HEK293T (cell line): ENCODE results near the gene ATXN7L2.

ENCODE experiments used
- ARNT ChIP-seq: fragments of 450-650 bp; IDR thresholded peaks from 2 replicates; pipeline ENCODE4 v1.6.1; 2017; ENCODE audit warnings: mild to moderate bottlenecking
- BHLHE40 ChIP-seq: fragments of 450-650 bp; IDR thresholded peaks from 2 replicates; pipeline ENCODE4 v1.6.1; 2016; ENCODE audit warnings: mild to moderate bottlenecking, moderate library complexity, borderline replicate concordance
- ELF4 ChIP-seq: fragments of 450-650 bp; IDR thresholded peaks from 2 replicates; pipeline ENCODE4 v1.6.1; 2017; ENCODE audit warnings: antibody characterized with exemption
- FOXA1 ChIP-seq: fragments of 450-650 bp; IDR thresholded peaks from 2 replicates; pipeline ENCODE4 v1.6.1; 2016; ENCODE audit warnings: mild to moderate bottlenecking
- FOXK2 ChIP-seq: fragments of 450-650 bp; IDR thresholded peaks from 2 replicates; pipeline ENCODE4 v1.6.1; 2016; ENCODE audit warnings: mild to moderate bottlenecking
- FOXM1 ChIP-seq: fragments of 450-650 bp; IDR thresholded peaks from 2 replicates; pipeline ENCODE4 v1.6.1; 2017; ENCODE audit warnings: mild to moderate bottlenecking, borderline replicate concordance
- HDGF ChIP-seq: fragments of 450-650 bp; IDR thresholded peaks from 2 replicates; pipeline ENCODE4 v1.6.1; 2017; ENCODE audit warnings: antibody characterized with exemption, borderline replicate concordance
- LEF1 ChIP-seq: fragments of 450-650 bp; IDR thresholded peaks from 2 replicates; pipeline ENCODE4 v1.6.1; 2017; ENCODE audit warnings: mild to moderate bottlenecking, borderline replicate concordance
- NFRKB ChIP-seq: fragments of 450-650 bp; IDR thresholded peaks from 2 replicates; pipeline ENCODE4 v1.6.1; 2016; ENCODE audit warnings: mild to moderate bottlenecking, moderate library complexity
- SP1 ChIP-seq: fragments of 450-650 bp; IDR thresholded peaks from 2 replicates; pipeline ENCODE4 v1.6.1; 2017
- SUZ12 ChIP-seq: fragments of 450-650 bp; IDR thresholded peaks from 2 replicates; pipeline ENCODE4 v1.6.1; 2016; ENCODE audit warnings: mild to moderate bottlenecking
- TARDBP ChIP-seq: fragments of 450-650 bp; IDR thresholded peaks from 2 replicates; pipeline ENCODE4 v1.6.1; 2016
- ZNF384 ChIP-seq: fragments of 450-650 bp; IDR thresholded peaks from 2 replicates; pipeline ENCODE4 v1.6.1; 2016
- TF ChIP-seq, protein P1 (sequence below): fragments of 450-650 bp; IDR thresholded peaks from 2 replicates; pipeline ENCODE4 v1.6.1; 2016

DNA sequence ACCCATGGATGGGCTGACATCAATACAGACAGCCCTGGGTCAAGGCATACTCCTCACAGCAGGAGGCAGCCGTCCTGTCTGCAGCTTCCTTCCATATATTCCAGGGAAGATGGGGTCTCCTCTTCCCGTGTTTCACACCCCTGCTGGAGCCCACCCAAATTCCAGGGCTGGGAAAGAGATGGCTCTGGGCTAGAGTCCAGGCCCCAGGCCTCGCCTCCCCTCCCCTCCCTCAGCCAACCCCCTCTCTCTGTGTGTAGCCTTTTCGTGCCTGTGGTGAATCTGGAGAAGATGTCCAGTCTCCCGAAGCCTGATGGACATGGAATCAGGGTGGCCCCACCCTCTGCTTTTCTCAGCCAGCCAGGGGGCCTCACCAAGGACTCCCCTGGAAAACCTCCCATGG is 3.6 kb downstream of the ATXN7L2 start:
- TF ChIP-seq BHLHE40 (no peak), SUZ12 (no peak), FOXA1 (no peak), TARDBP (no peak), FOXM1 (no peak), FOXK2 (no peak), ZNF384 (no peak), SP1 (no peak), HDGF (no peak), ELF4 (no peak), ARNT (no peak), LEF1 (no peak), NFRKB (no peak)
- TF ChIP-seq, protein P1, sequence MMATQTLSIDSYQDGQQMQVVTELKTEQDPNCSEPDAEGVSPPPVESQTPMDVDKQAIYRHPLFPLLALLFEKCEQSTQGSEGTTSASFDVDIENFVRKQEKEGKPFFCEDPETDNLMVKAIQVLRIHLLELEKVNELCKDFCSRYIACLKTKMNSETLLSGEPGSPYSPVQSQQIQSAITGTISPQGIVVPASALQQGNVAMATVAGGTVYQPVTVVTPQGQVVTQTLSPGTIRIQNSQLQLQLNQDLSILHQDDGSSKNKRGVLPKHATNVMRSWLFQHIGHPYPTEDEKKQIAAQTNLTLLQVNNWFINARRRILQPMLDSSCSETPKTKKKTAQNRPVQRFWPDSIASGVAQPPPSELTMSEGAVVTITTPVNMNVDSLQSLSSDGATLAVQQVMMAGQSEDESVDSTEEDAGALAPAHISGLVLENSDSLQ: no peak
